ENCODE data around the gene RPA3.

DNA sequence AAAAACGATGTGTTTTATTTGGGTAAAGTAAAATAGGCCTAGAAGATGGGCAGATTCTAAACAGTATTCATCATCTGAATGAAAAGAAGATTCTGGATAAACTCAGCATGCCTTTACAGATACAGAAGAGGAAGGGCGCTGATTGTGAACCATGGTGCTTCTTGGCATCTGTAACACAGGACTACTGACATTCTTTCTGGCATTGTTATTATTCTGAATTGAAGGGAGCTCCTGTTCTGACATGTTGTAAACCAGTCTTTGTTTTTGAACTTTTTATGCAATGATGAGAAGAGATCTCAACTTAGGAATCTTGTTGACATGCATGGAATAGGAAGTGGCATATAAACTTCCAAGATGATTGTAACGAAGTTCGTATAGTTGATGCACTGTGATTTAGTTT is 13.5 kb downstream of the RPA3 start:
- TF ChIP-seq POLR2A (IDR thresholded peaks at IDR 0.05) (no peak), EP300 (IDR thresholded peaks at IDR 0.05) (no peak)
- TF ChIP-seq, protein P1, sequence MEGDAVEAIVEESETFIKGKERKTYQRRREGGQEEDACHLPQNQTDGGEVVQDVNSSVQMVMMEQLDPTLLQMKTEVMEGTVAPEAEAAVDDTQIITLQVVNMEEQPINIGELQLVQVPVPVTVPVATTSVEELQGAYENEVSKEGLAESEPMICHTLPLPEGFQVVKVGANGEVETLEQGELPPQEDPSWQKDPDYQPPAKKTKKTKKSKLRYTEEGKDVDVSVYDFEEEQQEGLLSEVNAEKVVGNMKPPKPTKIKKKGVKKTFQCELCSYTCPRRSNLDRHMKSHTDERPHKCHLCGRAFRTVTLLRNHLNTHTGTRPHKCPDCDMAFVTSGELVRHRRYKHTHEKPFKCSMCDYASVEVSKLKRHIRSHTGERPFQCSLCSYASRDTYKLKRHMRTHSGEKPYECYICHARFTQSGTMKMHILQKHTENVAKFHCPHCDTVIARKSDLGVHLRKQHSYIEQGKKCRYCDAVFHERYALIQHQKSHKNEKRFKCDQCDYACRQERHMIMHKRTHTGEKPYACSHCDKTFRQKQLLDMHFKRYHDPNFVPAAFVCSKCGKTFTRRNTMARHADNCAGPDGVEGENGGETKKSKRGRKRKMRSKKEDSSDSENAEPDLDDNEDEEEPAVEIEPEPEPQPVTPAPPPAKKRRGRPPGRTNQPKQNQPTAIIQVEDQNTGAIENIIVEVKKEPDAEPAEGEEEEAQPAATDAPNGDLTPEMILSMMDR (IDR thresholded peaks at IDR 0.05): no peak

Measured in gastroesophageal sphincter (tissue), 3 donors.